Esophagus muscularis mucosa (tissue), 4 donors: ENCODE results near the gene MAP3K9. TPM values are rescaled to one million over a fixed set of nuclear protein-coding genes. Genes with fewer than 3 reads are reported as not detected.

Experiments used
- DNase-seq: peaks from one replicate; pipeline ENCODE4 v3.0.0-alpha.2; 2017; ENCODE audit errors: extremely low spot score
- H3K27ac ChIP-seq, 4 donors: fragments of 200-600 bp; sonication (generic); replicated peaks in 1 of 4; 1 replicate in 3 of 4; 2 replicates in 1 of 4; pipeline ENCODE4 v1.5.1; 2016 to 2019; ENCODE audit warnings: mild to moderate bottlenecking in 1 of 4
- H3K27me3 ChIP-seq, 4 donors: fragments of 200-600 bp; sonication (generic); one replicate each; pipeline versions ENCODE4 v1.5.1 to v1.6.0; 2016 to 2019
- H3K36me3 ChIP-seq, 4 donors: fragments of 200-600 bp; sonication (generic); one replicate each; pipeline ENCODE4 v1.5.1; 2016 to 2019
- H3K4me1 ChIP-seq, 4 donors: fragments of 200-600 bp; sonication (generic); one replicate each; pipeline ENCODE4 v1.5.1; 2016 to 2019
- H3K4me3 ChIP-seq, 4 donors: fragments of 200-600 bp; sonication (generic); 1 replicate in 2 of 4; 2 replicates in 2 of 4; pipeline ENCODE4 v1.5.1; 2016 to 2019; ENCODE audit warnings: mild to moderate bottlenecking in 4 of 4, moderate library complexity in 1 of 4
- H3K9me3 ChIP-seq, 4 donors: fragments of 200-600 bp; sonication (generic); 1 replicate in 3 of 4; 2 replicates in 1 of 4; pipeline ENCODE4 v1.5.1; 2016 to 2019
- CTCF ChIP-seq, 3 experiments: fragments of 200-600 bp in 2 of 3; fragments of 450-650 bp in 1 of 3; sonication (generic) in 2 of 3; IDR thresholded peaks; one replicate each; pipeline ENCODE4 v1.5.1; 2017 to 2019; ENCODE audit warnings: antibody characterized with exemption in 3 of 3, mild to moderate bottlenecking in 2 of 3, moderate library complexity in 1 of 3
- EP300 ChIP-seq: sonication (generic); formaldehyde crosslinking; IDR thresholded peaks from one replicate; pipeline ENCODE4 v1.6.1; 2017; ENCODE audit warnings: antibody characterized with exemption
- POLR2A ChIP-seq: fragments of 450-650 bp; IDR thresholded peaks from one replicate; pipeline ENCODE4 v1.6.1; 2017; ENCODE audit warnings: antibody characterized with exemption, moderate library complexity, mild to moderate bottlenecking, low read depth
- POLR2AphosphoS5 ChIP-seq, 2 donors: sonication (generic); formaldehyde crosslinking; IDR thresholded peaks; one replicate each; pipeline ENCODE4 v1.6.1; 2017; ENCODE audit warnings: antibody characterized with exemption in 2 of 2
- WGBS: methylation state at CpG from one replicate; pipeline ENCODE4 v1.1.5; 2018; 5-methylcytosine and 5-hydroxymethylcytosine counted together
- intact Hi-C: fragments of 100-400 bp; cut with DNase I; formaldehyde crosslinking; loops from one replicate; pipeline ENCODE4 v1.15.1; 2023
- total RNA-seq, 4 donors: library from RNA; depleted of rRNA; stranded (reverse); fragments of >200 nt; gene quantifications; one replicate each; pipeline versions ENCODE4 v1.1.0 to v1.2.1, GENCODE V29; 2016

MAP3K9 gene
- total RNA-seq = 1 to 10 TPM in 3 of 4 donors, under 1 TPM in 1; 0.83 to 3.3 (median 1.8) TPM

GRCh38 chr14:70809225-70810219 is at the start of gene MAP3K9:
TSS of gene MAP3K9 (minus strand) at chr14:70809513. CDS start at chr14:70809171, 342 bp downstream.
- DNase-seq = no peak
- Histone ChIP-seq H3K27me3 (peaks cover 0 to 30% (median 0%) of the 10 kb centered on the region in 4 donors), H3K4me3 (peak within 1 kb of the TSS; percentile 76 to 90 (median 82)), H3K27ac (peak within 1 kb of the TSS; percentile 80 to 83 (median 83)), H3K36me3 (no peaks in the 10 kb centered on the region), H3K9me3 (no peaks in the 10 kb centered on the region), H3K4me1 (peaks cover 16 to 27% (median 23%) of the 10 kb centered on the region in 4 donors)
- intact Hi-C loops = loop anchor here (5.0 to 10.0 kb wide), 2 partner anchors 92 to 445 kb away; no protein-coding TSS in a partner anchor
- 4% methylated on average over 37 of the region's 89 CpGs for WGBS
- TF ChIP-seq POLR2AphosphoS5 (IDR thresholded peaks at IDR 0.05) = peak in 1 of 2 donors; percentile 41
- TF ChIP-seq CTCF (IDR thresholded peaks at IDR 0.05) = no peak
- no peak for TF ChIP-seq POLR2A

- no peaks in the 10 kb centered on the region for H3K4me1 ChIP-seq
- no peak overlapping the region for H3K4me3 ChIP-seq
- intact Hi-C loops = no loop called here
- no peaks in the 10 kb centered on the region for H3K9me3 ChIP-seq
- H3K36me3 ChIP-seq = no peaks in the 10 kb centered on the region
- DNase-seq = no peak
- H3K27me3 ChIP-seq = no peaks in the 10 kb centered on the region
- no peak for TF ChIP-seq POLR2A
- no peak for TF ChIP-seq CTCF (IDR thresholded peaks at IDR 0.05)
- TF ChIP-seq POLR2AphosphoS5 (IDR thresholded peaks at IDR 0.05) = no peak
- no peak for TF ChIP-seq EP300
- WGBS = 88% methylated on average over 5 of the region's 5 CpGs
- no peak overlapping the region for H3K27ac ChIP-seq
Measured at GRCh38 chr14:70858641-70859040, 49.3 kb upstream of the MAP3K9 start.

GRCh38 chr14:70857496-70857890 is 48.2 kb upstream of the MAP3K9 start:
- no peak overlapping the region for H3K27ac ChIP-seq
- H3K27me3 ChIP-seq = no peaks in the 10 kb centered on the region
- no peaks in the 10 kb centered on the region for H3K9me3 ChIP-seq
- H3K4me1 ChIP-seq = no peaks in the 10 kb centered on the region
- H3K4me3 ChIP-seq = no peak overlapping the region
- DNase-seq = no peak
- TF ChIP-seq POLR2AphosphoS5 (IDR thresholded peaks at IDR 0.05) (no peak), CTCF (IDR thresholded peaks at IDR 0.05) (no peak), EP300 (no peak), POLR2A (no peak)
- no peaks in the 10 kb centered on the region for H3K36me3 ChIP-seq
- 94% methylated on average over 2 of the region's 2 CpGs for WGBS
- intact Hi-C loops = no loop called here

DNA sequence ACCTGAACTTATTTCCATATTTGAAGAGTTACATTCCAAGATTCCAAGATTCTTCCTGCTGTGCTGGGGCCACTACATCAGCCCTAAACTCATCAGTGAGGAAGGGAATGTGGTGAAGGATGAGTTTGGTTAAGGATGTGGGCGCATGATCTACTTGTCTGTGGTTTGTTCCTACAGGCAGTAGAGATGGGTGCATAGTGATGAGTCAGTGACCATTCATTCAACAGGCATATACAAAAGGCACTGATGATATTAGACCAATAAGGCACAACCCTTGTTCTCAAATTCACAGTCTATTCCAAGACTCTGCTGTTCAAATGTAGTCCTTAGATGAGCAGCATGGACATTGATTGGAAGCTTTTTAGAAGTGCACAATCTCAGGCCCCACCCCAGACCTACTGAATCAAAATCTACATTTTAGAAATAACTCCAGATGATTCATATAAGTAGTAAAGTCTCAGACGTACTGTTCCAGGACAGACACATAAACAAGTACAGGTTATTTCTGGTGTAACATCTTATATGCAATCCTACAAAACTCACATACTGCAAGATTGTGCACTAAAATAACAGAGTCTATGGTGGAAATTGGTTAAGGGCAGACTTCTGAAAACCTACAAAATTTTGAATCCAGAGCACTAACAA is 47.7 kb upstream of the MAP3K9 start:
- intact Hi-C loops = no loop called here
- TF ChIP-seq CTCF (IDR thresholded peaks at IDR 0.05) (no peak), EP300 (no peak), POLR2AphosphoS5 (IDR thresholded peaks at IDR 0.05) (no peak), POLR2A (no peak)
- 72% methylated on average over 2 of the region's 2 CpGs for WGBS
- no peak for DNase-seq
- no peak overlapping the region for H3K27ac ChIP-seq
- H3K9me3 ChIP-seq = no peaks in the 10 kb centered on the region
- H3K36me3 ChIP-seq = no peaks in the 10 kb centered on the region
- no peak overlapping the region for H3K4me3 ChIP-seq
- H3K4me1 ChIP-seq = no peaks in the 10 kb centered on the region
- H3K27me3 ChIP-seq = no peaks in the 10 kb centered on the region
